ENCODE results near the gene TTC28.
A peak's percentile ranks its signal among the peaks of the same experiment; 100 is the strongest.

TTC28 gene

GRCh38 chr22:28141614-28142013 lies 538.0 kb downstream of the TTC28 start:
- Mint-ChIP-seq H3K9me3 (no peaks in the 10 kb centered on the region), H3K4me1 (peaks cover 80% of the 10 kb centered on the region), H3K27me3 (ENCODE audit: low read depth) (no peaks in the 10 kb centered on the region), H3K4me3 (no peak overlapping the region), H3K36me3 (ENCODE audit: low read depth) (no peaks in the 10 kb centered on the region), H3K27ac (peak overlapping the region; percentile 40 to 95 (median 79))
- TF ChIP-seq CTCF (IDR thresholded peaks at IDR 0.05; ENCODE audit: unreplicated experiment in 3 of 3), result no peak

GRCh38 chr22:28139961-28140360 lies 539.7 kb downstream of the TTC28 start:
- no peaks in the 10 kb centered on the region for H3K27me3 Mint-ChIP-seq (ENCODE audit: low read depth)
- H3K4me3 Mint-ChIP-seq, result no peak overlapping the region
- peak overlapping the region; percentile 40 to 79 (median 61) for H3K27ac Mint-ChIP-seq
- TF ChIP-seq CTCF (IDR thresholded peaks at IDR 0.05; ENCODE audit: unreplicated experiment in 3 of 3), result no peak
- peaks cover 64% of the 10 kb centered on the region for H3K4me1 Mint-ChIP-seq
- H3K9me3 Mint-ChIP-seq, result no peaks in the 10 kb centered on the region
- H3K36me3 Mint-ChIP-seq (ENCODE audit: low read depth), result peaks cover 2% of the 10 kb centered on the region

- H3K27ac Mint-ChIP-seq, result peak overlapping the region; percentile 40 to 79 (median 61)
- no peak for TF ChIP-seq CTCF (IDR thresholded peaks at IDR 0.05; ENCODE audit: unreplicated experiment in 3 of 3)
- peaks cover 7% of the 10 kb centered on the region for H3K36me3 Mint-ChIP-seq (ENCODE audit: low read depth)
- H3K27me3 Mint-ChIP-seq (ENCODE audit: low read depth), result no peaks in the 10 kb centered on the region
- H3K9me3 Mint-ChIP-seq, result no peaks in the 10 kb centered on the region
- H3K4me3 Mint-ChIP-seq, result no peak overlapping the region
- peaks cover 62% of the 10 kb centered on the region for H3K4me1 Mint-ChIP-seq
Measured at GRCh38 chr22:28139516-28139915, 540.1 kb downstream of the TTC28 start.

GRCh38 chr22:28137036-28137435 lies 542.6 kb downstream of the TTC28 start:
- H3K27me3 Mint-ChIP-seq (ENCODE audit: low read depth), result no peaks in the 10 kb centered on the region
- no peak for TF ChIP-seq CTCF (IDR thresholded peaks at IDR 0.05; ENCODE audit: unreplicated experiment in 3 of 3)
- H3K4me3 Mint-ChIP-seq, result no peak overlapping the region
- H3K27ac Mint-ChIP-seq, result no peak overlapping the region
- peaks cover 37% of the 10 kb centered on the region for H3K4me1 Mint-ChIP-seq
- peaks cover 3% of the 10 kb centered on the region for H3K9me3 Mint-ChIP-seq
- peaks cover 14% of the 10 kb centered on the region for H3K36me3 Mint-ChIP-seq (ENCODE audit: low read depth)

GRCh38 chr22:28132466-28132865 lies 547.2 kb downstream of the TTC28 start:
- no peak for TF ChIP-seq CTCF (IDR thresholded peaks at IDR 0.05; ENCODE audit: unreplicated experiment in 3 of 3)
- Mint-ChIP-seq H3K36me3 (ENCODE audit: low read depth) (peaks cover 17% of the 10 kb centered on the region), H3K4me3 (no peak overlapping the region), H3K27me3 (ENCODE audit: low read depth) (no peaks in the 10 kb centered on the region), H3K27ac (no peak overlapping the region), H3K9me3 (peaks cover 3% of the 10 kb centered on the region), H3K4me1 (no peaks in the 10 kb centered on the region)

- Mint-ChIP-seq H3K9me3 (peaks cover 3% of the 10 kb centered on the region), H3K4me3 (no peak overlapping the region), H3K4me1 (no peaks in the 10 kb centered on the region), H3K36me3 (ENCODE audit: low read depth) (peaks cover 10% of the 10 kb centered on the region), H3K27me3 (ENCODE audit: low read depth) (no peaks in the 10 kb centered on the region), H3K27ac (no peak overlapping the region)
- TF ChIP-seq CTCF (IDR thresholded peaks at IDR 0.05; ENCODE audit: unreplicated experiment in 3 of 3), result no peak
Measured at GRCh38 chr22:28129319-28129962, 550.2 kb downstream of the TTC28 start.

All from nephron (organoid).